HCT116 (cell line): Measurements from ENCODE around the gene HSPG2. TPM values are rescaled to one million over a fixed set of nuclear protein-coding genes. Genes with fewer than 3 reads are reported as not detected.

Experiments used
- ATAC-seq: fragments of 200-7000 bp; cut with Tn5 transposase; 2 replicates; pipeline ENCODE4 v1.9.1; 2020; ENCODE audit warnings: mild to moderate bottlenecking, moderate library complexity
- BruUV-seq: library from RNA; stranded (reverse); fragments of 400-500 nt; replicated peaks from 2 replicates; lab custom pipeline; 2021; lab: Mats Ljungman, UMichigan
- CTCF ChIA-PET: fragments of 300-600 bp; sonication (Branson Sonifier 250); formaldehyde crosslinking; loops from one replicate; lab custom pipeline; 2021; ENCODE audit warnings: antibody characterized with exemption; lab: Charles Lee
- POLR2A ChIA-PET: fragments of 300-600, 350-600 bp; sonication (Branson Sonifier 250); formaldehyde crosslinking; loops from one replicate; lab custom pipeline; 2021; ENCODE audit warnings: antibody characterized with exemption; lab: Charles Lee
- RAD21 ChIA-PET, 2 experiments: fragments of 300-600 bp; sonication (Branson Sonifier 250); formaldehyde crosslinking; loops; one replicate each; lab custom pipeline; 2023; ENCODE audit warnings: low total read pairs in 2 of 2; ENCODE audit not compliant: uncharacterized antibody in 2 of 2, unreplicated experiment in 2 of 2, low non-redundant PET in 1 of 2; lab: Charles Lee
- DNase-seq: peaks from one replicate; pipeline ENCODE4 v3.0.0-alpha.2; 2010; ENCODE audit warnings: low read depth, low spot score
- H2AFZ ChIP-seq: fragments of 200-600 bp; shearing (Covaris generic), sonication (generic); 2 replicates; pipeline ENCODE4 v1.6.1; 2017; ENCODE audit warnings: low read depth, mixed run types, mixed read lengths, antibody characterized with exemption, low read length; ENCODE audit not compliant: poor library complexity, severe bottlenecking
- H3K27ac ChIP-seq: 2 replicates; pipeline ENCODE4 v1.5.1; 2012; ENCODE audit warnings: low read depth, low read length
- H3K27me3 ChIP-seq: fragments of 200-600 bp; sonication (generic); 2 replicates; pipeline ENCODE4 v1.6.1; 2016; ENCODE audit warnings: mixed run types, low read length, mixed read lengths; ENCODE audit not compliant: insufficient read depth
- H3K36me3 ChIP-seq, 2 experiments: fragments of 200-500 bp in 1 of 2; fragments of 200-600 bp in 1 of 2; sonication (Bioruptor generic) in 1 of 2; sonication (generic) in 1 of 2; 2 replicates each; pipeline versions ENCODE4 v1.5.1 to v1.6.1; 2014 to 2016; ENCODE audit warnings: low read length in 2 of 2, inconsistent platforms in 1 of 2, mixed read lengths in 1 of 2, mixed run types in 1 of 2; ENCODE audit not compliant: insufficient read depth in 2 of 2, control insufficient read depth in 1 of 2
- H3K4me1 ChIP-seq, 2 experiments: fragments of 200-600 bp in 1 of 2; sonication (generic) in 1 of 2; 2 replicates each; pipeline versions ENCODE4 v1.5.1 to v1.6.1; 2012 to 2017; ENCODE audit warnings: low read length in 2 of 2, inconsistent platforms in 1 of 2, mild to moderate bottlenecking in 1 of 2, mixed read lengths in 1 of 2, mixed run types in 1 of 2, moderate library complexity in 1 of 2; ENCODE audit not compliant: insufficient read depth in 2 of 2, control insufficient read depth in 1 of 2
- H3K4me2 ChIP-seq: fragments of 200-600 bp; sonication (generic); 2 replicates; pipeline ENCODE4 v1.6.1; 2017; ENCODE audit warnings: mixed run types, low read length, mixed read lengths
- H3K4me3 ChIP-seq, 2 experiments: fragments of 200-600 bp in 1 of 2; sonication (generic) in 1 of 2; replicated peaks in 1 of 2; 2 replicates each; pipeline ENCODE4 v1.5.1; 2011 to 2016; ENCODE audit warnings: low read length in 2 of 2, control low read depth in 1 of 2, low read depth in 1 of 2, mild to moderate bottlenecking in 1 of 2, mixed read lengths in 1 of 2, mixed run types in 1 of 2
- H3K79me2 ChIP-seq: fragments of 200-600 bp; sonication (generic); 2 replicates; pipeline ENCODE4 v1.6.1; 2017; ENCODE audit warnings: mild to moderate bottlenecking, mixed run types, low read length, moderate library complexity, mixed read lengths; ENCODE audit not compliant: insufficient read depth
- H3K9ac ChIP-seq: fragments of 200-600 bp; sonication (generic); 2 replicates; pipeline ENCODE4 v1.6.1; 2016; ENCODE audit warnings: low read length, mixed read lengths
- H3K9me2 ChIP-seq: fragments of 200-600 bp; sonication (generic), shearing (Covaris generic); 2 replicates; pipeline ENCODE4 v1.6.1; 2017; ENCODE audit warnings: mixed run types, mild to moderate bottlenecking, moderate library complexity; ENCODE audit not compliant: insufficient read depth
- H3K9me3 ChIP-seq, 2 experiments: fragments of 200-500 bp in 1 of 2; fragments of 200-600 bp in 1 of 2; sonication (Bioruptor generic) in 1 of 2; sonication (generic) in 1 of 2; 2 replicates each; pipeline ENCODE4 v1.6.1; 2014 to 2017; ENCODE audit warnings: low read length in 2 of 2, mixed read lengths in 2 of 2, inconsistent platforms in 1 of 2, low read depth in 1 of 2, mild to moderate bottlenecking in 1 of 2, mixed run types in 1 of 2, moderate library complexity in 1 of 2; ENCODE audit not compliant: control insufficient read depth in 1 of 2, insufficient read depth in 1 of 2
- H4K20me1 ChIP-seq: fragments of 200-600 bp; sonication (generic), shearing (Covaris generic); 2 replicates; pipeline ENCODE4 v1.6.1; 2017; ENCODE audit warnings: mixed run types, mild to moderate bottlenecking, moderate library complexity; ENCODE audit not compliant: insufficient read depth
- ATF3 ChIP-seq: IDR thresholded peaks from 2 replicates; pipeline ENCODE4 v1.6.1; 2012
- CEBPB ChIP-seq: IDR thresholded peaks from 2 replicates; pipeline ENCODE4 v1.6.1; 2012; ENCODE audit warnings: low read depth
- CTCF ChIP-seq, 3 experiments: fragments of 200-600 bp in 1 of 3; sonication (generic) in 1 of 3; IDR thresholded peaks in 2 of 3; conservative IDR thresholded peaks in 1 of 3; 2 replicates each; pipeline ENCODE4 v1.5.1; 2012 to 2017; ENCODE audit warnings: low read depth in 2 of 3, low read length in 2 of 3, antibody characterized with exemption in 1 of 3, borderline replicate concordance in 1 of 3, control low read depth in 1 of 3, mild to moderate bottlenecking in 1 of 3, mixed read lengths in 1 of 3, mixed run types in 1 of 3, moderate library complexity in 1 of 3; ENCODE audit not compliant: insufficient read depth in 1 of 3
- EGR1 ChIP-seq: IDR thresholded peaks from 2 replicates; pipeline ENCODE4 v1.6.1; 2012; ENCODE audit warnings: low read depth
- ELF1 ChIP-seq: IDR thresholded peaks from 2 replicates; pipeline ENCODE4 v1.6.1; 2012; ENCODE audit warnings: low read depth, borderline replicate concordance
- EZH2phosphoT487 ChIP-seq: fragments of 200-600 bp; IDR thresholded peaks from 2 replicates; pipeline ENCODE4 v1.6.1; 2018; ENCODE audit warnings: antibody characterized with exemption, borderline replicate concordance
- FOSL1 ChIP-seq: IDR thresholded peaks from 2 replicates; pipeline ENCODE4 v1.6.1; 2012; ENCODE audit warnings: low read depth
- JUND ChIP-seq: IDR thresholded peaks from 2 replicates; pipeline ENCODE4 v1.6.1; 2012
- MAX ChIP-seq: IDR thresholded peaks from 2 replicates; pipeline ENCODE4 v1.6.1; 2012
- POLR2A ChIP-seq: IDR thresholded peaks from 2 replicates; pipeline ENCODE4 v1.7.0; 2011; ENCODE audit warnings: borderline replicate concordance; ENCODE audit not compliant: insufficient read depth, insufficient read length; ENCODE audit errors: extremely low read depth
- SP1 ChIP-seq: IDR thresholded peaks from 2 replicates; pipeline ENCODE4 v1.6.1; 2012; ENCODE audit warnings: low read depth
- SRF ChIP-seq: IDR thresholded peaks from 2 replicates; pipeline ENCODE4 v1.6.1; 2012; ENCODE audit warnings: low read depth
- TCF7L2 ChIP-seq: IDR thresholded peaks from 2 replicates; pipeline ENCODE4 v1.7.0; 2011; ENCODE audit warnings: borderline replicate concordance, inconsistent platforms; ENCODE audit not compliant: insufficient read depth, insufficient read length; ENCODE audit errors: extremely low read depth
- ZBTB33 ChIP-seq: IDR thresholded peaks from 2 replicates; pipeline ENCODE4 v1.6.1; 2011; ENCODE audit warnings: mild to moderate bottlenecking, low read length, moderate library complexity; ENCODE audit not compliant: insufficient replicate concordance; ENCODE audit errors: extremely low read depth
- ZFX ChIP-seq: fragments of 450-650 bp; IDR thresholded peaks from 2 replicates; pipeline ENCODE4 v1.6.1; 2017
- ZNF274 ChIP-seq: fragments of 200-500 bp; sonication (Bioruptor generic); IDR thresholded peaks from 2 replicates; pipeline ENCODE4 v1.6.1; 2014; ENCODE audit warnings: mild to moderate bottlenecking, low read depth, low read length, inconsistent platforms
- intact Hi-C: fragments of 100-400 bp; cut with micrococcal nuclease; formaldehyde crosslinking; loops from 2 replicates; pipeline ENCODE4 v1.10.0; 2022
- total RNA-seq: library from RNA; stranded (reverse); gene quantifications from one replicate; pipeline ENCODE4 v1.2.1, GENCODE V29; 2021; ENCODE audit not compliant: unreplicated experiment

Gene HSPG2
- total RNA-seq, 1 experiment from 2014 or later = 55.7 TPM

GRCh38 chr1:21930080-21930571 is 7.0 kb downstream of the HSPG2 start:
- no peak overlapping the region for H3K27ac ChIP-seq
- DNase-seq (no peak), ATAC-seq (no peak)
- no peaks in the 10 kb centered on the region for H4K20me1 ChIP-seq
- H3K9me2 ChIP-seq = no peaks in the 10 kb centered on the region
- BruUV-seq = no TSS peak
- no peak overlapping the region; the same call in 1 of the 2 replicates for H3K9ac ChIP-seq
- no peaks in the 10 kb centered on the region for H3K9me3 ChIP-seq
- H3K79me2 ChIP-seq = peaks cover 52% of the 10 kb centered on the region
- H3K27me3 ChIP-seq = no peaks in the 10 kb centered on the region
- H3K36me3 ChIP-seq = no peaks in the 10 kb centered on the region
- H3K4me3 ChIP-seq = no peak overlapping the region
- no peak for TF ChIP-seq MAX
- H2AFZ ChIP-seq = no peak overlapping the region
- ChIA-PET CTCF (interaction anchor here (1.0 kb wide), 1 partner anchor 9 kb away, joined by 3 read pairs; no protein-coding TSS in a partner anchor), RAD21 (interaction anchor here in 1 of 2 experiments (0.6 kb wide), 1 partner anchor 884 kb away, joined by 6 read pairs; no protein-coding TSS in a partner anchor), POLR2A (interaction anchor here (1.2 kb wide), 1 partner anchor 10 kb away, joined by 3 read pairs; no protein-coding TSS in a partner anchor)
- H3K4me2 ChIP-seq = peak overlapping the region; percentile 82
- peaks cover 41 to 78% of the 10 kb centered on the region in 2 experiments for H3K4me1 ChIP-seq
- intact Hi-C loops = no loop called here

- TF ChIP-seq ZNF274 (no peak), ZBTB33 (no peak), CTCF (IDR thresholded peaks at IDR 0.05 in 2 of 3, conservative IDR thresholded peaks at IDR 0.05 in 1 of 3; ENCODE audit: borderline replicate concordance in 1 of 3, insufficient read depth in 1 of 3, low read depth in 2 of 3, low read length in 2 of 3) (no peak), ATF3 (no peak), EGR1 (no peak), FOSL1 (no peak), SRF (no peak), EZH2phosphoT487 (no peak), TCF7L2 (no peak), ELF1 (no peak), ZFX (no peak), POLR2A (no peak), CEBPB (no peak), JUND (no peak), SP1 (no peak)
- TF ChIP-seq, all 23 proteins: peak for 0
- H3K9me3 ChIP-seq = no peaks in the 10 kb centered on the region
- no peak overlapping the region for H2AFZ ChIP-seq
- H3K4me3 ChIP-seq = no peak overlapping the region
- H3K27me3 ChIP-seq = no peaks in the 10 kb centered on the region
- no TSS peak for BruUV-seq
- H3K4me2 ChIP-seq = no peak overlapping the region
- ChIA-PET CTCF (no interaction called here), POLR2A (no interaction called here), RAD21 (no interaction called here)
- peaks cover 29 to 62% of the 10 kb centered on the region in 2 experiments for H3K4me1 ChIP-seq
- intact Hi-C loops = no loop called here
- no peak overlapping the region for H3K27ac ChIP-seq
- H3K36me3 ChIP-seq = no peaks in the 10 kb centered on the region
- peaks cover 38% of the 10 kb centered on the region for H3K79me2 ChIP-seq
- no peak overlapping the region for H3K9ac ChIP-seq
- no peaks in the 10 kb centered on the region for H3K9me2 ChIP-seq
- ATAC-seq (no peak), DNase-seq (no peak)
- H4K20me1 ChIP-seq = no peaks in the 10 kb centered on the region
Observed at GRCh38 chr1:21927533-21928237, 9.4 kb downstream of the HSPG2 start.
